Measurements from ENCODE around the gene MPRIP.

DNA sequence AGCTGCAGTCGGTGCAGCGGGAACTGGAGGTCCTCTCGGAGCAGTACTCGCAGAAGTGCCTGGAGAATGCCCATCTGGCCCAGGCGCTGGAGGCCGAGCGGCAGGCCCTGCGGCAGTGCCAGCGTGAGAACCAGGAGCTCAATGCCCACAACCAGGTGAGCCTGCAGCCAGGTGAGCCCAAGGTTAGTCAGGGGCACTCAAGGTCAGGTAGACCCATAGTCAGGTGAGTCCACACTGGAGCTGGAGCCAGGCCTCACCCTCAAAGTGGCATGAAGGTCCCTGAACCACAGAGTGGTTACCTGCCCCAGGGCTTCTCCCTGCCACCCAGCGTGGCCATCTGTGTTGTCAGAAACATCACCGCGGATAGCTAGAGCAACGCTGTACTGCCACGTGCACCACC, 131.7 kb downstream of the MPRIP start:
- TF ChIP-seq, protein P1, sequence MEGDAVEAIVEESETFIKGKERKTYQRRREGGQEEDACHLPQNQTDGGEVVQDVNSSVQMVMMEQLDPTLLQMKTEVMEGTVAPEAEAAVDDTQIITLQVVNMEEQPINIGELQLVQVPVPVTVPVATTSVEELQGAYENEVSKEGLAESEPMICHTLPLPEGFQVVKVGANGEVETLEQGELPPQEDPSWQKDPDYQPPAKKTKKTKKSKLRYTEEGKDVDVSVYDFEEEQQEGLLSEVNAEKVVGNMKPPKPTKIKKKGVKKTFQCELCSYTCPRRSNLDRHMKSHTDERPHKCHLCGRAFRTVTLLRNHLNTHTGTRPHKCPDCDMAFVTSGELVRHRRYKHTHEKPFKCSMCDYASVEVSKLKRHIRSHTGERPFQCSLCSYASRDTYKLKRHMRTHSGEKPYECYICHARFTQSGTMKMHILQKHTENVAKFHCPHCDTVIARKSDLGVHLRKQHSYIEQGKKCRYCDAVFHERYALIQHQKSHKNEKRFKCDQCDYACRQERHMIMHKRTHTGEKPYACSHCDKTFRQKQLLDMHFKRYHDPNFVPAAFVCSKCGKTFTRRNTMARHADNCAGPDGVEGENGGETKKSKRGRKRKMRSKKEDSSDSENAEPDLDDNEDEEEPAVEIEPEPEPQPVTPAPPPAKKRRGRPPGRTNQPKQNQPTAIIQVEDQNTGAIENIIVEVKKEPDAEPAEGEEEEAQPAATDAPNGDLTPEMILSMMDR (IDR thresholded peaks at IDR 0.05; ENCODE audit: poor library complexity, severe bottlenecking) = no peak
- no peak for TF ChIP-seq POLR2AphosphoS5 (IDR thresholded peaks at IDR 0.05)
- no peak for TF ChIP-seq TAF1 (IDR thresholded peaks at IDR 0.05; ENCODE audit: low read depth)
- TF ChIP-seq SMC3 (conservative IDR thresholded peaks at IDR 0.05; ENCODE audit: poor library complexity) = no peak
